Panc1 (cell line): Measurements from ENCODE around the gene AMPH. TPM values are rescaled to one million over a fixed set of nuclear protein-coding genes. Genes with fewer than 3 reads are reported as not detected.
A peak's percentile ranks its signal among the peaks of the same experiment; 100 is the strongest.

Experiments
- ATAC-seq: fragments of 200-7000 bp; cut with Tn5 transposase; 2 replicates; pipeline ENCODE4 v1.9.1; 2020; ENCODE audit warnings: mild to moderate bottlenecking, moderate library complexity
- BruUV-seq: library from RNA; stranded (reverse); fragments of 400-500 nt; replicated peaks from 2 replicates; lab custom pipeline; 2021; lab: Mats Ljungman, UMichigan
- CTCF ChIA-PET: fragments of 300-600 bp; sonication (Branson Sonifier 250); formaldehyde crosslinking; loops from one replicate; lab custom pipeline; 2022; ENCODE audit warnings: antibody characterized with exemption; lab: Charles Lee
- POLR2A ChIA-PET: fragments of 300-600 bp; sonication (Branson Sonifier 250); formaldehyde crosslinking; loops from one replicate; lab custom pipeline; 2022; ENCODE audit warnings: antibody characterized with exemption; lab: Charles Lee
- DNase-seq: peaks from one replicate; pipeline ENCODE4 v3.0.0-alpha.2; 2010; ENCODE audit warnings: low read depth, low spot score
- H3K27ac ChIP-seq: 2 replicates; pipeline ENCODE4 v1.5.1; 2011; ENCODE audit warnings: mild to moderate bottlenecking, low read length, inconsistent platforms
- H3K27me3 ChIP-seq: fragments of 200-500 bp; sonication (Bioruptor generic); 2 replicates; pipeline ENCODE4 v1.6.0; 2014; ENCODE audit warnings: low read length, inconsistent platforms; ENCODE audit not compliant: control insufficient read depth, insufficient read depth
- H3K36me3 ChIP-seq: fragments of 200-500 bp; sonication (Bioruptor generic); 2 replicates; pipeline ENCODE4 v1.5.1; 2014; ENCODE audit warnings: inconsistent platforms, mild to moderate bottlenecking, low read length, moderate library complexity; ENCODE audit not compliant: control insufficient read depth, insufficient read depth
- H3K4me1 ChIP-seq: 2 replicates; pipeline ENCODE4 v1.5.1; 2011; ENCODE audit warnings: inconsistent platforms, mild to moderate bottlenecking, low read length, moderate library complexity; ENCODE audit not compliant: control insufficient read depth, insufficient read depth
- H3K4me3 ChIP-seq, 2 experiments: 2 replicates each; pipeline ENCODE4 v1.5.1; 2011 to 2012; ENCODE audit warnings: low read depth in 2 of 2, low read length in 2 of 2, mild to moderate bottlenecking in 2 of 2, inconsistent platforms in 1 of 2, moderate library complexity in 1 of 2
- H3K9me3 ChIP-seq: fragments of 200-500 bp; sonication (Bioruptor generic); 2 replicates; pipeline ENCODE4 v1.5.1; 2014; ENCODE audit warnings: low read depth, mild to moderate bottlenecking, inconsistent platforms, low read length, moderate library complexity; ENCODE audit not compliant: control insufficient read depth, insufficient read depth
- CTCF ChIP-seq: fragments of 450-650 bp; IDR thresholded peaks from 2 replicates; pipeline ENCODE4 v1.5.1; 2017; ENCODE audit warnings: mild to moderate bottlenecking
- POLR2AphosphoS5 ChIP-seq: IDR thresholded peaks from 2 replicates; pipeline ENCODE4 v1.6.1; 2012; ENCODE audit warnings: mild to moderate bottlenecking, low read depth, low read length, moderate library complexity
- REST ChIP-seq, 2 experiments: IDR thresholded peaks; 2 replicates each; pipeline ENCODE4 v1.6.1; 2011 to 2012; ENCODE audit warnings: low read depth in 2 of 2, control low read depth in 1 of 2, low read length in 1 of 2, mild to moderate bottlenecking in 1 of 2, moderate library complexity in 1 of 2; ENCODE audit not compliant: insufficient read depth in 1 of 2
- SIN3A ChIP-seq: IDR thresholded peaks from 2 replicates; pipeline ENCODE4 v1.6.1; 2012; ENCODE audit warnings: low read depth, mild to moderate bottlenecking, low read length, moderate library complexity, borderline replicate concordance; ENCODE audit not compliant: insufficient read depth
- TCF7L2 ChIP-seq: IDR thresholded peaks from 2 replicates; pipeline ENCODE4 v1.6.1; 2011; ENCODE audit warnings: mild to moderate bottlenecking, low read depth, low read length, inconsistent platforms
- in situ Hi-C: cut with HindIII; loops from 2 replicates; pipeline ENCODE4 v1.10.0; 2016; ENCODE audit warnings: low sequenced_read_pairs, low pct_unique_long_range_greater_than_20kb
- intact Hi-C: fragments of 100-400 bp; cut with micrococcal nuclease; formaldehyde crosslinking; loops from one replicate; pipeline ENCODE4 v1.10.0; 2022; ENCODE audit not compliant: unreplicated experiment
- total RNA-seq: library from RNA; stranded (reverse); gene quantifications from one replicate; pipeline ENCODE4 v1.2.1, GENCODE V29; 2021; ENCODE audit not compliant: unreplicated experiment

The AMPH gene
- total RNA-seq, 1 experiment from 2014 or later = not detected

- DNase-seq (no peak), ATAC-seq (no peak)
- intact Hi-C loops = no loop called here
- POLR2A ChIA-PET = no interaction called here
- H3K4me3 ChIP-seq = no peak overlapping the region
- CTCF ChIA-PET = no interaction called here
- TF ChIP-seq CTCF = no peak
- TF ChIP-seq SIN3A = no peak
- no peaks in the 10 kb centered on the region; the same call in 1 of the 2 replicates for H3K9me3 ChIP-seq
- in situ Hi-C loops = no loop called here
- no TSS peak for BruUV-seq
- no peaks in the 10 kb centered on the region for H3K4me1 ChIP-seq
- H3K27me3 ChIP-seq = peaks cover 7% of the 10 kb centered on the region; the same call in 1 of the 2 replicates
- H3K27ac ChIP-seq = no peak overlapping the region
- no peaks in the 10 kb centered on the region for H3K36me3 ChIP-seq
These were observed 178.5 kb downstream of the AMPH start for GRCh38 chr7:38452681-38453108.

- in situ Hi-C loops (no loop called here), intact Hi-C loops (no loop called here)
- ChIA-PET POLR2A (no interaction called here), CTCF (no interaction called here)
- Histone ChIP-seq H3K36me3 (no peaks in the 10 kb centered on the region), H3K27me3 (peaks cover 7% of the 10 kb centered on the region; the same call in 1 of the 2 replicates), H3K27ac (no peak overlapping the region), H3K4me3 (no peak overlapping the region), H3K9me3 (no peaks in the 10 kb centered on the region), H3K4me1 (no peaks in the 10 kb centered on the region)
- ATAC-seq (no peak), DNase-seq (peak; percentile 12)
- TF ChIP-seq TCF7L2 = no peak
- peak; percentile 55 for TF ChIP-seq CTCF
- BruUV-seq = no TSS peak
These were observed 179.3 kb downstream of the AMPH start for GRCh38 chr7:38451840-38452239.

GRCh38 chr7:38448584-38449234 lies 182.5 kb downstream of the AMPH start:
- DNase-seq = no peak
- Histone ChIP-seq H3K27me3 (peaks cover 7% of the 10 kb centered on the region; the same call in 1 of the 2 replicates), H3K9me3 (no peaks in the 10 kb centered on the region), H3K36me3 (no peaks in the 10 kb centered on the region), H3K27ac (no peak overlapping the region), H3K4me3 (no peak overlapping the region), H3K4me1 (no peaks in the 10 kb centered on the region)
- ChIA-PET CTCF (no interaction called here), POLR2A (no interaction called here)
- in situ Hi-C loops (no loop called here), intact Hi-C loops (no loop called here)
- ATAC-seq = no peak
- TF ChIP-seq POLR2AphosphoS5 (no peak), REST (IDR thresholded peaks at IDR 0.05; ENCODE audit: insufficient read depth in 1 of 2, low read depth in 2 of 2, low read length in 1 of 2) (no peak)
- no TSS peak for BruUV-seq
